ENCODE data around the gene EIF3L.

DNA sequence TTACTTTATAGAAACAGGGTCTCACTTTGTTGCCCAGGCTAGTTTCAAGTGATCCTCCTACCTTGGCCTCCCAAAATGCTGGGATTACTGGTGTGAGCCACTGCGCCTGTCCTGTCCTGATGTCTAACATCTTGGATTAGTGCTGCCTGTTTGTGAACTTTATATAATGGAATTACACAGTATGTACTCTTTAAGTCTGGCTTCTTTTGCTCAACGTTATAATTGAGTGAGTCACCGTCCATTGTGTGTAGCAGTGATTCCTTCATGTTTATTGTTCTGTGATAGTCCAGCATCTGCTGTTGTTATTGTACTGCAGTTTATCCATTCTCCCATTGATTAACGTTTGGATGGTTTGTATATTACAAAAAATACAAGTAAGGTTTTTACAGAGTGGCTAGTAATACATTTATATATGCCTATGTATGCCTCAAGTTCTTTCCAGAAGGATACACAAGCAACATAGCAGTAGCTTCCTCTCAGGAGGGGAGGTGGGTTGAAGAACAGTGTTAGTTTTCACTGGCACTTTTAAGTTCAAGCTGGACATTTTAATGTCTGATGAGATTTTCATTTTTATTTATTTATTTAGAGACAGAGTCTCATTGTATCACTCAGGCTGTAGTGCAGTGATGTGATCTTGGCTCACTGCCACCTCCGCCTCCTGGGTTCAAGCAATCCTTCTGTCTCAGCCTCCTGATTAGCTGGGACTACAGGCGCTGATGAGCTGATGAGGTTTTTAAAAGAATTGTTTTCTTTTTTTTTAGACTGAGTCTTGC, 31.6 kb downstream of the EIF3L start:
- TF ChIP-seq, protein P1, sequence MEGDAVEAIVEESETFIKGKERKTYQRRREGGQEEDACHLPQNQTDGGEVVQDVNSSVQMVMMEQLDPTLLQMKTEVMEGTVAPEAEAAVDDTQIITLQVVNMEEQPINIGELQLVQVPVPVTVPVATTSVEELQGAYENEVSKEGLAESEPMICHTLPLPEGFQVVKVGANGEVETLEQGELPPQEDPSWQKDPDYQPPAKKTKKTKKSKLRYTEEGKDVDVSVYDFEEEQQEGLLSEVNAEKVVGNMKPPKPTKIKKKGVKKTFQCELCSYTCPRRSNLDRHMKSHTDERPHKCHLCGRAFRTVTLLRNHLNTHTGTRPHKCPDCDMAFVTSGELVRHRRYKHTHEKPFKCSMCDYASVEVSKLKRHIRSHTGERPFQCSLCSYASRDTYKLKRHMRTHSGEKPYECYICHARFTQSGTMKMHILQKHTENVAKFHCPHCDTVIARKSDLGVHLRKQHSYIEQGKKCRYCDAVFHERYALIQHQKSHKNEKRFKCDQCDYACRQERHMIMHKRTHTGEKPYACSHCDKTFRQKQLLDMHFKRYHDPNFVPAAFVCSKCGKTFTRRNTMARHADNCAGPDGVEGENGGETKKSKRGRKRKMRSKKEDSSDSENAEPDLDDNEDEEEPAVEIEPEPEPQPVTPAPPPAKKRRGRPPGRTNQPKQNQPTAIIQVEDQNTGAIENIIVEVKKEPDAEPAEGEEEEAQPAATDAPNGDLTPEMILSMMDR (IDR thresholded peaks at IDR 0.05): no peak
- TF ChIP-seq CHD2 (IDR thresholded peaks at IDR 0.05; ENCODE audit: low read length, partially characterized antibody): no peak
- TF ChIP-seq EP300 (IDR thresholded peaks at IDR 0.05; ENCODE audit: borderline replicate concordance in 1 of 2, low read depth in 1 of 2, low read length in 1 of 2): no peak
- TF ChIP-seq RFX5 (IDR thresholded peaks at IDR 0.05; ENCODE audit: low read length): no peak
- no peak for TF ChIP-seq POLR2AphosphoS5 (IDR thresholded peaks at IDR 0.05; ENCODE audit: low read depth, low read length)

All from SK-N-SH (cell line).